22Rv1 (cell line): ENCODE data around the gene OR2T2.
"Not testable (repeated sequence)": the region's sequence is repeated elsewhere in the genome, so short reads cannot be mapped to it uniquely, and the experiment has no call there.

Experiments
- ZFX ChIP-seq: fragments of 450-650 bp; IDR thresholded peaks from 2 replicates; pipeline ENCODE4 v1.6.1; 2017; ENCODE audit warnings: antibody characterized with exemption, borderline replicate concordance
- TF ChIP-seq, protein P1 (sequence below): fragments of 450-650 bp; IDR thresholded peaks from 2 replicates; pipeline ENCODE4 v1.5.1; 2017; ENCODE audit warnings: mild to moderate bottlenecking

DNA sequence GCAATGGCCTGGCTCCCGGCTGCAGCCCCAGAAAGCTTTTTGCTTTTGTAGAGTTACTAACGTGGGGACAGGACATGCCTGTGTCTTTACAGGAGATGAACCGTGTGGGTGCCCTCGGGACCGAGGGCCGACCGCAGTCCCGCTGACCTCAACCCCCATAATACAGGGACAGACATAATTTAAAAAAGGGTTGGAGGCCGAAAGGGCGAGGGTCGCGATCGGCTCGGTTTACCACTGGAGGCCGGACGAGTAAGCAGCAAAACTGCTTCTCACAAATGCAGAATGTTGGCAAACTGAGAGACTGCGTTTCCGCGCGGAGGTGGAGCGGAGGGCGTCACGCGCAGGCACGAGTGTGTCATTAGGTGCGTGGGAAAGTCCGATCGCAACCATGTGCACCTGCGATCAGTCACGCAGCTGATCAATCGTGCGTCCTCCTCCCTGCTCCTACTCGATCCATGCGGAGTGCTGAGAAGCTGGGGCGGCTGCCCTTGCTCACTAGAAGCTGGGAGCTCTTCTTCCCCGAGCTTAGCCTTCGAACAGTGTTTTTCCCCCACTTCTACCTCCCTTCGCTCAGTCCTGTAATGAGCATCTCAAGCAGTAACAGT is 11.5 kb upstream of the OR2T2 start:
- TF ChIP-seq, protein P1, sequence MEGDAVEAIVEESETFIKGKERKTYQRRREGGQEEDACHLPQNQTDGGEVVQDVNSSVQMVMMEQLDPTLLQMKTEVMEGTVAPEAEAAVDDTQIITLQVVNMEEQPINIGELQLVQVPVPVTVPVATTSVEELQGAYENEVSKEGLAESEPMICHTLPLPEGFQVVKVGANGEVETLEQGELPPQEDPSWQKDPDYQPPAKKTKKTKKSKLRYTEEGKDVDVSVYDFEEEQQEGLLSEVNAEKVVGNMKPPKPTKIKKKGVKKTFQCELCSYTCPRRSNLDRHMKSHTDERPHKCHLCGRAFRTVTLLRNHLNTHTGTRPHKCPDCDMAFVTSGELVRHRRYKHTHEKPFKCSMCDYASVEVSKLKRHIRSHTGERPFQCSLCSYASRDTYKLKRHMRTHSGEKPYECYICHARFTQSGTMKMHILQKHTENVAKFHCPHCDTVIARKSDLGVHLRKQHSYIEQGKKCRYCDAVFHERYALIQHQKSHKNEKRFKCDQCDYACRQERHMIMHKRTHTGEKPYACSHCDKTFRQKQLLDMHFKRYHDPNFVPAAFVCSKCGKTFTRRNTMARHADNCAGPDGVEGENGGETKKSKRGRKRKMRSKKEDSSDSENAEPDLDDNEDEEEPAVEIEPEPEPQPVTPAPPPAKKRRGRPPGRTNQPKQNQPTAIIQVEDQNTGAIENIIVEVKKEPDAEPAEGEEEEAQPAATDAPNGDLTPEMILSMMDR: not testable (repeated sequence)
- not testable (repeated sequence) for TF ChIP-seq ZFX
